Activated B cell treated with CpG ODN at 0.5 μM for 24 hours (primary cell): Measurements from ENCODE around the gene ZMIZ2. TPM values are rescaled to one million over a fixed set of nuclear protein-coding genes. Genes with fewer than 3 reads are reported as not detected.

Experiments
- ATAC-seq: fragments of 200-7000 bp; cut with Tn5 transposase; one replicate; pipeline ENCODE4 v1.10.0; 2021; ENCODE audit warnings: low read depth, mild to moderate bottlenecking, moderate library complexity
- CTCF ChIA-PET: fragments of 350-600 bp; sonication (Branson Sonifier 250); formaldehyde crosslinking; loops from one replicate; lab custom pipeline; 2021; ENCODE audit warnings: antibody characterized with exemption; lab: Charles Lee
- POLR2A ChIA-PET: fragments of 350-600 bp; sonication (Branson Sonifier 250); formaldehyde crosslinking; loops from one replicate; lab custom pipeline; 2021; ENCODE audit warnings: antibody characterized with exemption; lab: Charles Lee
- DNase-seq: peaks from one replicate; pipeline ENCODE4 v3.0.0; 2022
- H3K27ac Mint-ChIP-seq: one replicate; pipeline ENCODE4 v1.8.0; 2020; ENCODE audit warnings: mixed read lengths
- H3K27me3 Mint-ChIP-seq: one replicate; pipeline ENCODE4 v1.8.0; 2021; ENCODE audit warnings: mixed read lengths
- H3K36me3 Mint-ChIP-seq: one replicate; pipeline ENCODE4 v1.8.0; 2021; ENCODE audit warnings: low read depth, mixed read lengths
- H3K4me1 Mint-ChIP-seq: one replicate; pipeline ENCODE4 v1.8.0; 2021; ENCODE audit warnings: mixed read lengths
- H3K4me3 Mint-ChIP-seq: one replicate; pipeline ENCODE4 v1.8.0; 2020; ENCODE audit warnings: mild to moderate bottlenecking, mixed read lengths
- H3K9me3 Mint-ChIP-seq: one replicate; pipeline ENCODE4 v1.8.0; 2020; ENCODE audit warnings: mixed read lengths
- CTCF ChIP-seq: fragments of 200-600 bp; IDR thresholded peaks from one replicate; pipeline ENCODE4 v1.8.0; 2022; ENCODE audit warnings: antibody characterized with exemption, mild to moderate bottlenecking
- intact Hi-C: fragments of 100-400 bp; cut with micrococcal nuclease; formaldehyde crosslinking; loops from one replicate; pipeline ENCODE4 v1.15.1; 2024
- total RNA-seq: library from RNA; stranded (reverse); gene quantifications from 2 replicates; pipeline ENCODE4 v1.2.3, GENCODE V29; 2022

Gene ZMIZ2
- total RNA-seq, 1 donor from 2014 or later = 440 TPM

- ChIA-PET CTCF (interaction anchor here (0.7 to 2.0 kb wide), 2 partner anchors 15 to 187 kb away, joined by 3 to 4 read pairs; no protein-coding TSS in a partner anchor), POLR2A (interaction anchor here (0.7 to 5.7 kb wide), 6 partner anchors 15 to 179 kb away, joined by 3 to 138 read pairs (median 34); partner anchors contain the start of genes DDX56, OGDH and PURB)
- ATAC-seq (no peak), DNase-seq (no peak)
- peaks cover 47% of the 10 kb centered on the region for H3K36me3 Mint-ChIP-seq
- intact Hi-C loops = loop anchor here (5.0 kb wide), 1 partner anchor 66 kb away; no protein-coding TSS in a partner anchor
- peak overlapping the region; percentile 91 for H3K4me3 Mint-ChIP-seq
- H3K9me3 Mint-ChIP-seq = no peaks in the 10 kb centered on the region
- H3K27ac Mint-ChIP-seq = peak overlapping the region; percentile 95
- H3K27me3 Mint-ChIP-seq = no peaks in the 10 kb centered on the region
- TF ChIP-seq CTCF = no peak
- peaks cover 69% of the 10 kb centered on the region for H3K4me1 Mint-ChIP-seq
Measured at GRCh38 chr7:44752822-44753221, 4.2 kb downstream of the ZMIZ2 start.

DNA sequence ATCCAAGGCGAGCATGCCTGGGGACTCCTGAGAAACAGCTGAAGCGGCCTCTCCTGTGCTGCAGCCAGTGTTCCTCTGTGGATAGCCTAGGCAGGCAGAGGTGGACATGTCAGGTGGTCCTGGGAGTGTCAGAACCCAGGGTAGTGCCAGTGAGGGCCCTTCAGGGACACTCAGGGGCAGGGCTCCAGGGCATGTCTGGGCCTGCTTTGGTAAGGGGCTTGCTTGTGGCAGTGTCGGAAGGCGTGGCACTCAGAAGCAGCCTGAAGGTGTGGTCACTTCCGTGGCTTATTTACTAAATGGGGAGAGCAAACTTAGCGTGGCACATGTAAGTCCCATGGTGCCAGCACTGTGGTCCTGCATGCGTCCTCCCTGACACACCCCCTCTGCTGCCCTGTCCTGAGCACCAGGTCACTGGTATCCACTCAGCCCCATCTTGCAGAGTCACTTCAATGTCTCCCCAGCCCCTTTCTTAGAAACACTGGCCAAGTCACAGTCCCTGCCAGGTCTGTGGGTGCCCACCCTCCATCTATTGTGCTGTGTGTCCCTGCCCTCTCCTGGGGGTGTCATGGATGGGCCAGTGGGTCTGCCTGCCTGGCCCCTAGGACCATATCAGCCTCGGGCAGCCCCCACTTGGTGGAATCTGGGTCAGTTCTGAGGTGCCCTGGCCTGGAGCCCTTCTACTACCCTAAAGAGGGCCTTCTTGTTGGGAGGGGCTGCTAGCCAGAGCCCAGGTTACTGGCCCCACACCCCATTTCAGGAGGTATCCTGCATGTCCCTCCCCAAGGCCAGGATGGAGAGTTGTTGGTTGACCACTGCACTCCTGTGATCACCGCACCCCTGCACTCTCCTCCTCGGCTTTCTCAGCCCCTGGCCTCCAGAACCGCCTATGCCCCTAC lies 6.4 kb downstream of the ZMIZ2 start:
- Mint-ChIP-seq H3K27me3 (no peaks in the 10 kb centered on the region), H3K9me3 (no peaks in the 10 kb centered on the region), H3K27ac (peak overlapping the region; percentile 66), H3K36me3 (peaks cover 52% of the 10 kb centered on the region), H3K4me3 (no peak overlapping the region), H3K4me1 (peaks cover 61% of the 10 kb centered on the region)
- ChIA-PET CTCF (no interaction called here), POLR2A (interaction anchor here (1.6 kb wide), 1 partner anchor 42 kb away, joined by 4 read pairs; the partner anchor contains the start of gene PPIA)
- no peak for TF ChIP-seq CTCF
- DNase-seq (no peak), ATAC-seq (no peak)
- intact Hi-C loops = loop anchor here (5.0 kb wide), 1 partner anchor 68 kb away; no protein-coding TSS in a partner anchor

DNA sequence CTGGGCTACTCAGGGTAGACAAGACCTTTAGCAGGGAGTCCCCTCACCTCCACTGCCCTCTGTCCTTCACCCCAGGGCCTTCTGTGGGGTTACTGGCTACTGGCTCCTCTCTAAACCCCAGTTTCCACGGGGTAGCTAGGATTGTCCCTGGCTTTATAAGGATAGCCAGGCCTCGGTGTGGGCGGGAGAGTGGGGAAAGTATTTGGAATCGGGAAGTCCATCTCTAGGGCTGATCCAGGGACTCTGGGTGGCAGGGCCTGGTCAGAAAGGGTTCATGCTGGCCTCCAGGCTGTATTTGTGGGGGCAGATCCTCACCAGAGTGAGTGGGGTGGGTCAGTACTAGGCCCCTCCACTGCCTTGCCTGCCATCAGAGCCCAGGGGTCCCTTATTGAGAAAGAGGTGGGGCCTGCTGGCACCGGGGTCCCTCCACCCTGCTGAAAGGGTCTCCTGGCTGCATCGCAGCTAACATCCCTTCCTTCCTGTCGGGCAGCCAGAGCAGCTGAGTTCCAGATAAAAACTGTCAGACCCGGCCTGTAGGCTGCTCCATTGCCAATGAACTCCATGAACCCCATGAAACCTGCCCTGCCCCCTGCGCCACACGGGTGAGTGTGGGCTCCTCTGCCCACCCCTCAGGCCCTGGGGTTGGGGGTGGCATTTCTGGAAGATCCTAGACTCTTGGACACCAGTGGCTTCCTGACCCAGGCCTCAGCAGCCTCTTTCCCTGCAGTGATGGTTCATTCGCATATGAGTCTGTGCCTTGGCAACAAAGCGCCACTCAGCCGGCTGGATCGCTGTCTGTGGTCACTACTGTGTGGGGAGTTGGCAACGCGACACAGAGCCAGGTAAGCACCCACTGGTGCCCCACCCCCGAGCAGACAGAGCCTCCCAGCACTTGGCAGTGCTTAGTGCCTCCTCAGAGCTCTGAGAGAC lies 7.3 kb downstream of the ZMIZ2 start:
- CTCF ChIA-PET = no interaction called here

GRCh38 chr7:44756904-44757303 lies 8.3 kb downstream of the ZMIZ2 start:
- Mint-ChIP-seq H3K27ac (no peak overlapping the region), H3K4me1 (peaks cover 42% of the 10 kb centered on the region)
- CTCF ChIA-PET = no interaction called here

More for the DNA sequence above, 7.3 kb downstream of the ZMIZ2 start:
- H3K4me3 Mint-ChIP-seq = no peak overlapping the region
- H3K27ac Mint-ChIP-seq = peak overlapping the region; percentile 18
- intact Hi-C loops = no loop called here
- H3K27me3 Mint-ChIP-seq = no peaks in the 10 kb centered on the region
- no peak for TF ChIP-seq CTCF
- ATAC-seq (no peak), DNase-seq (no peak)
- H3K4me1 Mint-ChIP-seq = peaks cover 52% of the 10 kb centered on the region
- POLR2A ChIA-PET = interaction anchor here (1.0 to 1.6 kb wide), 2 partner anchors 12 to 41 kb away, joined by 4 to 11 read pairs; partner anchors contain the start of gene PPIA
- no peaks in the 10 kb centered on the region for H3K9me3 Mint-ChIP-seq
- H3K36me3 Mint-ChIP-seq = peaks cover 53% of the 10 kb centered on the region

More at GRCh38 chr7:44756904-44757303, 8.3 kb downstream of the ZMIZ2 start:
- ATAC-seq (no peak), DNase-seq (no peak)
- TF ChIP-seq CTCF = no peak
- POLR2A ChIA-PET = interaction anchor here (1.0 to 1.6 kb wide), 2 partner anchors 12 to 40 kb away, joined by 4 to 11 read pairs; partner anchors contain the start of gene PPIA
- H3K4me3 Mint-ChIP-seq = no peak overlapping the region
- intact Hi-C loops = no loop called here
- H3K27me3 Mint-ChIP-seq = no peaks in the 10 kb centered on the region
- H3K9me3 Mint-ChIP-seq = no peaks in the 10 kb centered on the region
- peaks cover 56% of the 10 kb centered on the region for H3K36me3 Mint-ChIP-seq
